Erythroblast (primary cell): ENCODE data around the gene ACTL10.

Experiments used
- GATA1 ChIP-seq: IDR thresholded peaks from 2 replicates; pipeline ENCODE4 v1.6.1; 2011; ENCODE audit warnings: low read depth, mild to moderate bottlenecking, control low read depth, low read length, moderate library complexity
- POLR2A ChIP-seq: IDR thresholded peaks from 2 replicates; pipeline ENCODE4 v1.6.1; 2011; ENCODE audit warnings: mild to moderate bottlenecking, low read length

DNA sequence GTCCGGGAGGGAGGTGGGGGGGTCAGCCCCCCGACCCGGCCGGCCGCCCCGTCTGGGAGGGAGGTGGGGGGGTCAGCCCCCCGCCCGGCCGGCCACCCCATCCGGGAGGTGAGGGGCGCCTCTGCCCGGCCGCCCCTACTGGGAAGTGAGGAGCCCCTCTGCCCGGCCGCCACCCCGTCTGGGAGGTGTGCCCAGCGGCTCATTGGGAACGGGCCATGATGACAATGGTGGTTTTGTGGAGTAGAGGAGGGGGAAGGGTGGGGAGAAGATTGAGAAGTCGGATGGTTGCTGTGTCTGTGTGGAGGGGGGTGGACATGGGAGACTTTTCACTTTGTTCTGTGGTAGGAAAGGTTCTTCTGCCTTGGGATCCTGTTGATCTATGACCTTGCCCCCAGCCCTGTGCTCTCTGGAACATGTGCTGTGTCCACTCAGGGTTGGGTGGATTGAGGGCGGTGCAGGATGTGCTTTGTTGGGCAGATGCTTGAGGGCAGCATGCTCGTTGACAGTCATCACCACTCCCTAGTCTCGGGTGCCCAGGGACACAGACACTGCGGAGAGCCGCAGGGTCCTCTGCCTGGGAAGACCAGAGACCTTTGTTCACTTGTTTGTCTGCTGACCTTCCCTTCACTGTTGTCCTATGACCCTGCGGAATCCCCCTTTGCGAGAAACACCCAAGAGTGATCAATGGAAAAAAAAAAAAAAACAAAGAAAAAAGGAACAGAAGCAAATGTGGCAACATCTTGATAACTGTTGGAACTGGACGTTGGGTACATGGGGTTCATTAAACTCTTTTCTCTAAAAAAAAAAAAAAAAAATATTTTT lies 35.1 kb downstream of the ACTL10 start:
- no peak for TF ChIP-seq POLR2A
- TF ChIP-seq GATA1: no peak
